ENCODE results near the gene RBMXL2.

The RBMXL2 gene

GRCh38 chr11:7057641-7058040 is 31.2 kb upstream of the RBMXL2 start:
- Histone ChIP-seq H3K4me2 (ENCODE audit: low read length) (no peak overlapping the region), H3K79me2 (no peaks in the 10 kb centered on the region), H3K4me1 (no peaks in the 10 kb centered on the region), H2AFZ (no peak overlapping the region), H3K36me3 (ENCODE audit: control insufficient read depth, insufficient read depth, low read length) (no peaks in the 10 kb centered on the region), H3K9ac (no peak overlapping the region), H3K27me3 (ENCODE audit: control insufficient read depth, insufficient read depth, low read length) (no peaks in the 10 kb centered on the region), H3K9me3 (ENCODE audit: control insufficient read depth, low read length) (no peaks in the 10 kb centered on the region), H3K27ac (no peak overlapping the region), H3K4me3 (ENCODE audit: low read depth, low read length) (no peak overlapping the region)
- TF ChIP-seq, protein P1, sequence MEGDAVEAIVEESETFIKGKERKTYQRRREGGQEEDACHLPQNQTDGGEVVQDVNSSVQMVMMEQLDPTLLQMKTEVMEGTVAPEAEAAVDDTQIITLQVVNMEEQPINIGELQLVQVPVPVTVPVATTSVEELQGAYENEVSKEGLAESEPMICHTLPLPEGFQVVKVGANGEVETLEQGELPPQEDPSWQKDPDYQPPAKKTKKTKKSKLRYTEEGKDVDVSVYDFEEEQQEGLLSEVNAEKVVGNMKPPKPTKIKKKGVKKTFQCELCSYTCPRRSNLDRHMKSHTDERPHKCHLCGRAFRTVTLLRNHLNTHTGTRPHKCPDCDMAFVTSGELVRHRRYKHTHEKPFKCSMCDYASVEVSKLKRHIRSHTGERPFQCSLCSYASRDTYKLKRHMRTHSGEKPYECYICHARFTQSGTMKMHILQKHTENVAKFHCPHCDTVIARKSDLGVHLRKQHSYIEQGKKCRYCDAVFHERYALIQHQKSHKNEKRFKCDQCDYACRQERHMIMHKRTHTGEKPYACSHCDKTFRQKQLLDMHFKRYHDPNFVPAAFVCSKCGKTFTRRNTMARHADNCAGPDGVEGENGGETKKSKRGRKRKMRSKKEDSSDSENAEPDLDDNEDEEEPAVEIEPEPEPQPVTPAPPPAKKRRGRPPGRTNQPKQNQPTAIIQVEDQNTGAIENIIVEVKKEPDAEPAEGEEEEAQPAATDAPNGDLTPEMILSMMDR (IDR thresholded peaks at IDR 0.05), result no peak

DNA sequence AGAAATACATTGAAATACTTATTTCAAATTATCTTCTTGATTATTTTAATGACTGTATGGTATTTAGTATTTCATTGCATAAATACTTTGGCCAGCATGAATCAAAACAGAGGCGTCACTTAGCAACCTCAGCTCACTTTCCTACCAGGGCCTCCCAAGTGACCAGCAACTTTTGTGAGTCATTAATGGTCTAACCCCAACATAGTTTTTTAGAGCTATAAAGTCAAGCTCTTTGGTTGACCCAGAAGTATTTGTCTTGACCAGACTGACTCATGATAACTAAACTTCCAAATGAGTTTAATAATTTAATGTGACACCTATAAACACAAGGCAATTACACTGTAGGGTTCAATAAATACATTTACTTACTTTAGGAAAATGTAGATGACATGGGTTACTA is 27.9 kb upstream of the RBMXL2 start:
- Histone ChIP-seq H3K79me2 (no peaks in the 10 kb centered on the region), H3K9me3 (ENCODE audit: control insufficient read depth, low read length) (no peaks in the 10 kb centered on the region), H3K4me1 (no peaks in the 10 kb centered on the region), H2AFZ (no peak overlapping the region), H3K4me3 (ENCODE audit: low read depth, low read length) (no peak overlapping the region), H3K27me3 (ENCODE audit: control insufficient read depth, insufficient read depth, low read length) (no peaks in the 10 kb centered on the region), H3K27ac (no peak overlapping the region), H3K4me2 (ENCODE audit: low read length) (no peak overlapping the region), H3K36me3 (ENCODE audit: control insufficient read depth, insufficient read depth, low read length) (no peaks in the 10 kb centered on the region), H3K9ac (no peak overlapping the region)
- TF ChIP-seq, protein P1 (IDR thresholded peaks at IDR 0.05), result no peak

GRCh38 chr11:7062534-7062933 is 26.3 kb upstream of the RBMXL2 start:
- TF ChIP-seq, protein P1 (IDR thresholded peaks at IDR 0.05), result no peak
- no peak overlapping the region for H3K4me3 ChIP-seq (ENCODE audit: low read depth, low read length)
- H3K9me3 ChIP-seq (ENCODE audit: control insufficient read depth, low read length), result no peaks in the 10 kb centered on the region
- H3K36me3 ChIP-seq (ENCODE audit: control insufficient read depth, insufficient read depth, low read length), result no peaks in the 10 kb centered on the region
- no peaks in the 10 kb centered on the region for H3K27me3 ChIP-seq (ENCODE audit: control insufficient read depth, insufficient read depth, low read length)
- H3K9ac ChIP-seq, result no peak overlapping the region
- H2AFZ ChIP-seq, result no peak overlapping the region
- no peak overlapping the region for H3K27ac ChIP-seq
- H3K79me2 ChIP-seq, result no peaks in the 10 kb centered on the region
- H3K4me2 ChIP-seq (ENCODE audit: low read length), result no peak overlapping the region
- H3K4me1 ChIP-seq, result no peaks in the 10 kb centered on the region

DNA sequence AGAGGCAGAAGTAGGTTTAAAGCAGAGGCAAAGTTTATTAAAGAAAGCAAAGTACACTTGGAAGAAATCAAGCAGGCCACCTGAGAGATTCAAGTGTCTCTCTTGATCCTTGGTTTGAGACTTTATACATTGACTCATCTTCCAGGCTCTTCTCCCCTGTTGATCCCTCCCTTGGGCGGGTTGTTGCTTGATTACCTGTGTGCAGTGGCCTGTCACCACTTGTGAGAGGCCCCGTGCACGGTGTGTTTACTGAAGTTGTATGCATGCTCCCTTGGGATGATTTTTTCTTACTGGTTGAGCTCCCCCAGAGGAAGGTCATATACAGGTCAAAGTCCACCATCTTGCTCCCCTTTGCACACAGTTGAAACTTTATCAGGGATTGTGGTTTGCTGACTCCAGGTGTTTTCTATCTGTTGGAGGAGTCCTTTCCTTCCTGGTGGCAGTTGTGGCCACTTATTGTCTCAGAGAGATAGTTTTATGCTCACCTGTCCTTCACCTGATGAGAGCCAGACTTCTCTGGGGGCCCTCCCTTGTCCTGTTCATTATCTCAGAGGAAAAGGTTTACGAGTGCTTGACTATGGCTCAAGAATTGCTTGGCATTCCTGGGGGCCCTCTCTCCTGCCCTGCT is 16.3 kb upstream of the RBMXL2 start:
- Histone ChIP-seq H3K9ac (no peak overlapping the region), H3K36me3 (ENCODE audit: control insufficient read depth, insufficient read depth, low read length) (no peaks in the 10 kb centered on the region), H2AFZ (no peak overlapping the region), H3K27ac (no peak overlapping the region), H3K9me3 (ENCODE audit: control insufficient read depth, low read length) (no peaks in the 10 kb centered on the region), H3K4me3 (ENCODE audit: low read depth, low read length) (no peak overlapping the region), H3K4me2 (ENCODE audit: low read length) (no peak overlapping the region), H3K4me1 (no peaks in the 10 kb centered on the region), H3K27me3 (ENCODE audit: control insufficient read depth, insufficient read depth, low read length) (no peaks in the 10 kb centered on the region), H3K79me2 (no peaks in the 10 kb centered on the region)
- TF ChIP-seq, protein P1 (IDR thresholded peaks at IDR 0.05), result no peak

GRCh38 chr11:7077101-7077500 is 11.7 kb upstream of the RBMXL2 start:
- TF ChIP-seq, protein P1 (IDR thresholded peaks at IDR 0.05), result no peak
- Histone ChIP-seq H3K36me3 (ENCODE audit: control insufficient read depth, insufficient read depth, low read length) (no peaks in the 10 kb centered on the region), H3K9ac (no peak overlapping the region)

More at GRCh38 chr11:7077101-7077500, 11.7 kb upstream of the RBMXL2 start:
- Histone ChIP-seq H2AFZ (no peak overlapping the region), H3K27ac (no peak overlapping the region), H3K27me3 (ENCODE audit: control insufficient read depth, insufficient read depth, low read length) (no peaks in the 10 kb centered on the region), H3K4me1 (no peaks in the 10 kb centered on the region), H3K4me3 (ENCODE audit: low read depth, low read length) (no peak overlapping the region), H3K79me2 (no peaks in the 10 kb centered on the region), H3K9me3 (ENCODE audit: control insufficient read depth, low read length) (no peaks in the 10 kb centered on the region), H3K4me2 (ENCODE audit: low read length) (no peak overlapping the region)

All from parathyroid adenoma (tissue), 2 donors.